CD1c-positive myeloid dendritic cell (primary cell): Measurements from ENCODE around the gene EGLN3.
"Not testable (repeated sequence)": the region's sequence is repeated elsewhere in the genome, so short reads cannot be mapped to it uniquely, and the experiment has no call there.

Source experiments
- DNase-seq: peaks from one replicate; pipeline ENCODE4 v3.0.0-alpha.2; 2016; ENCODE audit errors: extremely low spot score

EGLN3 gene

GRCh38 chr14:33950320-33951182 lies at the start of gene EGLN3:
Gene EGLN3, minus strand, starts transcription at chr14:33951074. Its CDS starts 322 bp downstream, at chr14:33950752.
- DNase-seq = peak; percentile 65

DNA sequence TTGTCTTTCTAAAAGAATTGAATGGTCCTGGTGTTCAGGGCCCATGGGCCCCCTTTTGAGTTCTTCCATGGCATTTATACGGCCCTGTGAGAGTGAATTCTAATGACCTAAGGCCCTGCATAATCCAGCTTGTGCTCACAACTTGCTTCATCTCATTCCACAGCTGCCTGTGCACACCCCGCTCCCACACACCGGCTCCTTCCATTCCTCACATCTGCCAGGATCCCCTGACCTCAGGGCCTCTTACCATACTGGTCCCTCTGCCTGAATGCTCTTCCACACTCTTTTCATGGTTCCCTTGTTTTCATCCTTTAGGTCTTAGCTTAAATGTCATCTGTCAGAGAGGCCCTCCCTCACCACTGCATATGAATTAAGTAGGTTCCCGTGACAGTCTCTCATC lies 49.5 kb upstream of the EGLN3 start:
- DNase-seq = no peak

GRCh38 chr14:33999771-34000291 lies 49.0 kb upstream of the EGLN3 start:
- DNase-seq = no peak

- DNase-seq = no peak
Measured at GRCh38 chr14:33997611-33998010, 46.7 kb upstream of the EGLN3 start.

DNA sequence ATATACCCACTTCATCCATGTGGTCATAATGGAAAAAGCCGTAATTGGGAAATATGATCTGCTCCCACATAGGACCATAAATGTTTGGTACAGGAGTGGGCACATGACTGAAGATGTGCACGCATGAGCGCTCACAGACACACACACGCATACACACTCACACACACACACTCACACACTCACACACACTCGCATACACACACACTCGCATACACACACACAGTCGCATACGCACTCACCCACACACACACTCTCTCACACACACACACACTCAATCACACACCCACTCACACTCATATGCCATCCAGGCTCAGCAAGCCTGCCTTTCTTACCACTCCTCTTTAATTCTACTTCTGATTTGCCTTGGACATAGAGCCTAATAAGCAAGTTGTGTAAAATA lies 45.6 kb upstream of the EGLN3 start:
- no peak for DNase-seq

DNA sequence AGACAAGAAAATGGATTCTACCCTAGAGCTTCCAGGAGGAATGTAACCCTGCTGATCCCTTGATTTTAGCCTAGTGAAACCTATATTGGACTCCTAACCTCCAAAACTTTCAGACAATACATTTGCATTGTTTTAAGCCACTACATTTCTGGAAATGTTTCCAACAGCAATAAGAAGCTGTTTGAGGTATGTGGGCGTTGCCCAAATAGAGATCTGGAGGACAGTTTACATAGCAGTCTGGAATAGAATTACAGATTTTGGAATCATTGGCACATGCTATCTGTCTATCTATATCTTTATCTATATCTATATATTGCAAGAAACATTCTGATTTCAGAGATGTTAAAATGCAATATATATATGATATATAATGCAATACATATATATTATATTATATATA lies 42.4 kb upstream of the EGLN3 start:
- DNase-seq = no peak

- DNase-seq = no peak
Measured at GRCh38 chr14:33992274-33993007, 41.6 kb upstream of the EGLN3 start.

GRCh38 chr14:33990790-33991189 lies 39.9 kb upstream of the EGLN3 start:
- DNase-seq = no peak

DNA sequence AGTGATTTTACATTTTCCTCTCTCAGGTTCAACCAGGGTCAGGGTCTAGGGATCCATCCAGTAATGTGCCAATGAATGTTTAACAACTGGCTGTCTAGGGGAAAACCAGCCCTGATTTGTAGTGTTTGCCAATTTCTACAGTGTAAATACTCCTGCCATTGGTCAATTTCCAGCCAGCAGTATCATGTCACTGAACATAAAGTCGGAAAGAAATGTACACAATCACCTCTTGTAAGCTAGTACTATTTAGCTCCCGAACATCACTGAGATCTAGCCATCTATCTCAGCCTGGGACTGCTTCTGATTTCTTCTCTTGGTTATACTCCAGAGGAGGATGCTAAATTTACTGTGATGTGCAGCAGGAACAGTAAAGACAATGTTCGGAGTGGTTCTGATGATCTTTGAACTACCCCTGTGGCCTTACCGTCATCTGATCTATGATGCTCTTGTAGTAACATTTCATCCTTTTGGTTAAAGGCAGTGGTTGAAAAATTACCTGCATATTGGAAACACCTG lies 36.7 kb upstream of the EGLN3 start:
- DNase-seq = no peak

DNA sequence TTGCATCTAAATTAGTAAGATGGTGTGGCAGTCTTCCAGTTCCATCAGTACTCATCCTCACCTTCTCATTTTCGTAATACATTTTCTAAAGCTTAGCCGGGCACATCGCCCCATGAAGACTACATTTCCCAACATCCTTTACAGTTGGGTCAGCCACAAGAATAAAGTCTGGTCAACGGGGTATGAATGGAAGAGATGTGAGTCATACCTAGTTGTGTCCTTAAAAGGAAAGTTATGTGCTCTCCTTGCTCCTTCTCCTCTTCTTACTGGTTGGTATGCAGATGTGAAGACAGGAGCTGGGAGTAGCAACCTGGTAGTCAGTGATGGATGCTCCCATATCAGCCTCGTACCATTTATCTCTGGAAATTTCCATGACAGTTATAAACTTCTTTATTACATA lies 35.9 kb upstream of the EGLN3 start:
- DNase-seq = no peak

GRCh38 chr14:33985242-33985641 lies 34.4 kb upstream of the EGLN3 start:
- DNase-seq = no peak

DNA sequence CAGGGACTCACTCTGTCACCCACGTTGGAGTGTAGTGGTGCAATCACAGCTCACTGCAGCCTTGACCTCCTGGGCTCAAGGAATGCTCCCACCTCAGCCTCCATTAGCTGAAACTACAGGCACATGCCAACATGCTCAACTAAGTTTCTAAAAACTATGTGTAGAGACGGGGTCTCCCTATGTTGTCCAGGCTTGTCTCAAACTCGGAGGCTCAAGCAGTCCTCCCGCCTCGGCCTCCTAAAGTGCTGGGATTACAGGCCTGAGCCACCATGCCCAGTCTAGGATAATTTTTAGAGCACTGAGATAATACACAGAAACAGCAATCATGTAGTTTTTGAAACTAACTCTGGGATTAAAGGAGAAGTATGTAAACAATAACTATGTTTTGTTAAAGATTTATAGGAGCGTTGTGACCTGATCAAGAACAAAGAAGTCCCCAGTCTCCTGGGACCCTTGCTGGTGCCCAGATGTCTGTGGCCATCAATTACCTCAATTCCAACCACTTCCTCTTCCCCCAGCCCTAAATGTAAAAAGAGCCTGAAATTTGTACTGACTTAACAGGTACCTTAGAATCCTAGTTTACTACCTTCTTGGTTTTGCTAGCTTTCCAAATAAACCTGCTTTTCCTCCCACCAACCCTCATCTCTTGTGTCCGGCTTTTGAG lies 28.9 kb upstream of the EGLN3 start:
- DNase-seq = no peak

- no peak for DNase-seq
Measured at GRCh38 chr14:33978892-33979612, 28.2 kb upstream of the EGLN3 start.

DNA sequence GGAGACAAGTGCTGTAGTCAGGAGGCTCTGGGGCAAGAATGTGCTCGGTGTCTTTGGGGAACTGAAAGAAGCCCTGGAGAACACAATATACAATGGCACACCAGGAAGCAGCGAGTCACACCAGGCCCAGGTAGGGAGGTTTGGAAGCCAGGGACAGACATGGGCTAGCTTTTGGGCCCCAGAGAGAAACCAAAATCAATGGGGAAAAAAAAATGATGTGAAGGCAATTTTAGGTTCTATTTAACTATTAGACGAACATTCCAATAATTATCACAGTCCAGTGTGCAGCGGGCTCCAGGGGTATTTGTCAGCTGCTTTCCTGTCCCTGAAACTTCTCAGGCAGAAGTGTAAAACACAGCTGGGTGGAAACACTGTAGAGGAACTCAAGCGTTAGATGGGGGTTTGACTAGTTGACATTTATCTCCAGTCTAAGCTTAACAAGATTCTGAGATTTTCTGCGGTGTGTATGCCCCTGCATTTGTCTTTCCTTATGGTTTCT lies 21.8 kb upstream of the EGLN3 start:
- DNase-seq = peak; percentile 24

GRCh38 chr14:33969846-33970245 lies 19.0 kb upstream of the EGLN3 start:
- DNase-seq = not testable (repeated sequence)

- no peak for DNase-seq
Measured at GRCh38 chr14:33968722-33969121, 17.8 kb upstream of the EGLN3 start.

DNA sequence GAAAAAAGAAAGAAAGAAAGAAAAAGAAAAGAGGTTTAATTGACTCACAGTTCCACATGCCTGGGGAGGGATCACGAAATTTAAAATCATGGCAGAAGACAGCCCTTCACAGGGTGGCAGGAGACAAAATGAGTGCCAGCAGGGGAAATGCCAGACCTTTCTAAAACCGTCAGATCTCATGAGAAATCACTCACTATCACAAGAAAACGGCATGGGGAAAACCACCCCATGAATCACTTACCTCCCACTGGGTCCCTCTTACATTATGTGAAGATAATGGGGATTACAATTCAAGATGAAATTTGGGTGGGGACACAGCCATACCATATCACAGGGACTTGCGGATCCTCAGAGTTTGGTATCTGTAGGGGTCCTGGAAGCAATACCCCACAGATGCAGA lies 16.3 kb upstream of the EGLN3 start:
- DNase-seq = no peak

DNA sequence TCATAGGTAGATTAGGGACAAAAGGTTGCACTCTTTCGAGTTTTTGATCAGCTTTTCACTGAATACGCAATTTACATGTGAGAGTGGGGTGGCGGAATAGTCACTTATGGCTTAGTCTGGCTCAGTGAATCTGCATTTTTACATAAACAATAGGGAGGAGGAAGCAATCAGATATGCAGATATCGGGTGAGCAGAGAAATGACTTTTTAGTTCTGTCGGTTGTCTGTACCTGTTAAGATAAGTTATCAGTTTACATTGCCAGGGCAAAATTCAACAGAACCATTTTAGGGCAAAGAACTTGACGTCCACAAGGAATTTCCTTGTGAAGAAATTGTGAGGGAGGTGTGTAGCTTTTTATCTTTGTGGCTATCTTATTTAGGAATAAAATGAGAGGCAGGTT lies 15.4 kb upstream of the EGLN3 start:
- no peak for DNase-seq

GRCh38 chr14:33964599-33965317 lies 13.9 kb upstream of the EGLN3 start:
- DNase-seq = no peak

- DNase-seq = no peak
Measured at GRCh38 chr14:33963892-33964291, 13.0 kb upstream of the EGLN3 start.

- DNase-seq = not testable (repeated sequence)
Measured at GRCh38 chr14:33962466-33962865, 11.6 kb upstream of the EGLN3 start.
